Head of caudate nucleus (tissue), 42 donors: Measurements from ENCODE around the gene MFSD12.

Source experiments
- DNase-seq, 42 donors: peaks; one replicate each; pipeline versions ENCODE4 v3.0.0 to v3.0.0-alpha.2; 2020 to 2021; ENCODE audit warnings: mixed read lengths in 7 of 42
- intact Hi-C: fragments of 100-400 bp; cut with DNase I; formaldehyde crosslinking; loops from one replicate; pipeline ENCODE4 v1.15.0; 2022

The MFSD12 gene

GRCh38 chr19:3557461-3558248 lies at the start of gene MFSD12:
TSS of gene MFSD12 (minus strand) at chr19:3557586. CDS start at chr19:3557403, 183 bp downstream.
- DNase-seq, result peak; percentile 83 to 98 (median 95)
- intact Hi-C loops, result no loop called here

GRCh38 chr19:3606690-3607289 lies 49.4 kb upstream of the MFSD12 start, which contains the start of gene TBXA2R:
TSS of gene TBXA2R (minus strand) at chr19:3606875. CDS start at chr19:3600634, 6,241 bp downstream.
- peak in 38 of 42 donors; percentile 21 to 82 (median 52) for DNase-seq
- intact Hi-C loops, result no loop called here

- no peak for DNase-seq
- intact Hi-C loops, result no loop called here
These were observed 48.8 kb upstream of the MFSD12 start for GRCh38 chr19:3606174-3606689.

- DNase-seq, result no peak
- intact Hi-C loops, result no loop called here
These were observed 48.4 kb upstream of the MFSD12 start for GRCh38 chr19:3605770-3606169.

- DNase-seq, result no peak
- intact Hi-C loops, result no loop called here
These were observed 48.0 kb upstream of the MFSD12 start for GRCh38 chr19:3605361-3605760.

GRCh38 chr19:3604987-3605343 lies 47.6 kb upstream of the MFSD12 start:
- no peak for DNase-seq
- intact Hi-C loops, result no loop called here

- DNase-seq, result no peak
- intact Hi-C loops, result no loop called here
These were observed 47.0 kb upstream of the MFSD12 start for GRCh38 chr19:3604227-3604986.

GRCh38 chr19:3603121-3603811 lies 45.9 kb upstream of the MFSD12 start:
- DNase-seq, result no peak

GRCh38 chr19:3601021-3601420 lies 43.6 kb upstream of the MFSD12 start:
- intact Hi-C loops, result no loop called here
- DNase-seq, result no peak

More at GRCh38 chr19:3603121-3603811, 45.9 kb upstream of the MFSD12 start:
- intact Hi-C loops, result no loop called here

GRCh38 chr19:3599776-3600187 lies 42.4 kb upstream of the MFSD12 start:
- intact Hi-C loops, result no loop called here

GRCh38 chr19:3595521-3596061 lies 38.2 kb upstream of the MFSD12 start:
- DNase-seq, result no peak
- intact Hi-C loops, result no loop called here

More at GRCh38 chr19:3599776-3600187, 42.4 kb upstream of the MFSD12 start:
- DNase-seq, result no peak

GRCh38 chr19:3593156-3593555 lies 35.8 kb upstream of the MFSD12 start:
- intact Hi-C loops, result no loop called here

GRCh38 chr19:3591876-3592613 lies 34.7 kb upstream of the MFSD12 start:
- intact Hi-C loops, result no loop called here
- DNase-seq, result no peak

More at GRCh38 chr19:3593156-3593555, 35.8 kb upstream of the MFSD12 start:
- no peak for DNase-seq

- intact Hi-C loops, result no loop called here
- DNase-seq, result no peak
These were observed 33.7 kb upstream of the MFSD12 start for GRCh38 chr19:3590991-3591659.

GRCh38 chr19:3589949-3590348 lies 32.6 kb upstream of the MFSD12 start:
- intact Hi-C loops, result no loop called here
- DNase-seq, result no peak

GRCh38 chr19:3589439-3589838 lies 32.1 kb upstream of the MFSD12 start:
- DNase-seq, result no peak
- intact Hi-C loops, result no loop called here

GRCh38 chr19:3586707-3587346 lies 29.4 kb upstream of the MFSD12 start:
- intact Hi-C loops, result no loop called here
- no peak for DNase-seq
